OCI-LY7 (cell line): ENCODE measurements around the gene SPATA6.
"Not testable (repeated sequence)": the region's sequence is repeated elsewhere in the genome, so short reads cannot be mapped to it uniquely, and the experiment has no call there.

ENCODE experiments used
- EZH2phosphoT487 ChIP-seq: fragments of 200-600 bp; sonication (generic); IDR thresholded peaks from 2 replicates; pipeline ENCODE4 v1.6.1; 2018; ENCODE audit warnings: low read depth, borderline replicate concordance, mild to moderate bottlenecking, mixed run types, antibody characterized with exemption, low read length, moderate library complexity, mixed read lengths
- TF ChIP-seq, protein P1 (sequence below): fragments of 200-600 bp; sonication (generic); conservative IDR thresholded peaks from 2 replicates; pipeline ENCODE4 v1.5.1; 2014; ENCODE audit warnings: mild to moderate bottlenecking, antibody characterized with exemption, low read length, moderate library complexity, mixed read lengths

DNA sequence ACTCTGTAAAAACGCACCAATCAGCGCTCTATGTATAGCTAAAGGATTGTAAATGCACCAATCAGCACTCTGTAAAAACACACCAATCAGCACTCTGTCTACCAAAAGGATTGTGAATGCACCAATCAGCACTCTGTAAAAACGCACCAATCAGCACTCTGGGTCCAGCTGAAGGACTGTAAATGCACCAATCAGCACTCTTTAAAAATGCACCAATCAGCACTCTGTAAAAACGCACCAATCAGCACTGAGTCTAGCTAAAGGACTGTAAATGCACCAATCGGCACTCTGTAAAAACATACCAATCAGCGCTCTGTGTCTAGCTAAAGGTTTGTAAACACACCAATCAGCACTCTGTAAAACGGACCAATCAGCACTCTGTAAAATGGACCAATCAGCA lies 27.8 kb downstream of the SPATA6 start:
- not testable (repeated sequence) for TF ChIP-seq EZH2phosphoT487
- TF ChIP-seq, protein P1, sequence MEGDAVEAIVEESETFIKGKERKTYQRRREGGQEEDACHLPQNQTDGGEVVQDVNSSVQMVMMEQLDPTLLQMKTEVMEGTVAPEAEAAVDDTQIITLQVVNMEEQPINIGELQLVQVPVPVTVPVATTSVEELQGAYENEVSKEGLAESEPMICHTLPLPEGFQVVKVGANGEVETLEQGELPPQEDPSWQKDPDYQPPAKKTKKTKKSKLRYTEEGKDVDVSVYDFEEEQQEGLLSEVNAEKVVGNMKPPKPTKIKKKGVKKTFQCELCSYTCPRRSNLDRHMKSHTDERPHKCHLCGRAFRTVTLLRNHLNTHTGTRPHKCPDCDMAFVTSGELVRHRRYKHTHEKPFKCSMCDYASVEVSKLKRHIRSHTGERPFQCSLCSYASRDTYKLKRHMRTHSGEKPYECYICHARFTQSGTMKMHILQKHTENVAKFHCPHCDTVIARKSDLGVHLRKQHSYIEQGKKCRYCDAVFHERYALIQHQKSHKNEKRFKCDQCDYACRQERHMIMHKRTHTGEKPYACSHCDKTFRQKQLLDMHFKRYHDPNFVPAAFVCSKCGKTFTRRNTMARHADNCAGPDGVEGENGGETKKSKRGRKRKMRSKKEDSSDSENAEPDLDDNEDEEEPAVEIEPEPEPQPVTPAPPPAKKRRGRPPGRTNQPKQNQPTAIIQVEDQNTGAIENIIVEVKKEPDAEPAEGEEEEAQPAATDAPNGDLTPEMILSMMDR: not testable (repeated sequence)
